H1 (cell line): Measurements from ENCODE around the gene UBE2F. TPM values are rescaled to one million over a fixed set of nuclear protein-coding genes. Genes with fewer than 3 reads are reported as not detected.

Experiments used
- CEBPB ChIP-seq: IDR thresholded peaks from 2 replicates; pipeline ENCODE4 v1.6.1; 2012; ENCODE audit warnings: low read depth, low read length
- SRF ChIP-seq: IDR thresholded peaks from 2 replicates; pipeline ENCODE4 v1.6.1; 2011; ENCODE audit warnings: mild to moderate bottlenecking, low read depth, low read length, moderate library complexity
- polyA plus RNA-seq, 7 experiments: library from polyadenylated mRNA; depleted of rRNA in 3 of 7; stranded (reverse) in 5 of 7; unstranded in 2 of 7; fragments of >200 nt in 5 of 7; fragments of 200-250 nt in 2 of 7; gene quantifications; 1 replicate in 5 of 7; 2 replicates in 1 of 7; 4 replicates in 1 of 7; pipeline versions ENCODE4 v1.2.1 to v1.2.3, GENCODE V29; 2011 to 2013; ENCODE audit warnings: missing spikeins in 2 of 7, mixed read lengths in 2 of 7
- total RNA-seq: library from RNA; stranded (reverse); fragmentation: NEBNext Ultra II Directional; extraction: Animal tissue kit (Norgen Biotek cat#: 25700); gene quantifications from 2 replicates; pipeline ENCODE4 v1.2.1, GENCODE V29; 2021

Gene UBE2F
- total and polyA plus RNA-seq, 2 of the 8 experiments (the other 6 are each of a cell fraction or from before 2014, with no cell fraction given), result 43.3 to 59.8 TPM

- TF ChIP-seq SRF (no peak), CEBPB (no peak)
These were observed 14.9 kb upstream of the UBE2F start (continued) for GRCh38 chr2:237951878-237952277.
